ENCODE data around the gene PLLP.

PLLP gene

GRCh38 chr16:57284209-57284951 is at the start of gene PLLP:
PLLP (minus strand) TSS chr16:57284672; CDS start chr16:57284540, 132 bp downstream.
- DNase-seq (ENCODE audit: low read depth, low spot score), result no peak

GRCh38 chr16:57333402-57333801 is 48.9 kb upstream of the PLLP start:
- DNase-seq (ENCODE audit: low read depth, low spot score), result no peak

GRCh38 chr16:57331355-57331754 is 46.9 kb upstream of the PLLP start:
- no peak for DNase-seq (ENCODE audit: low read depth, low spot score)

GRCh38 chr16:57329718-57330327 is 45.4 kb upstream of the PLLP start:
- no peak for DNase-seq (ENCODE audit: low read depth, low spot score)

- no peak for DNase-seq (ENCODE audit: low read depth, low spot score)
Observed at GRCh38 chr16:57325458-57325857, 41.0 kb upstream of the PLLP start.

- no peak for DNase-seq (ENCODE audit: low read depth, low spot score)
Observed at GRCh38 chr16:57324749-57325148, 40.3 kb upstream of the PLLP start.

- no peak for DNase-seq (ENCODE audit: low read depth, low spot score)
Observed at GRCh38 chr16:57319646-57320045, 35.2 kb upstream of the PLLP start.

GRCh38 chr16:57318240-57318970 is 33.9 kb upstream of the PLLP start:
- no peak for DNase-seq (ENCODE audit: low read depth, low spot score)

- no peak for DNase-seq (ENCODE audit: low read depth, low spot score)
Observed at GRCh38 chr16:57316390-57317017, 32.0 kb upstream of the PLLP start.

GRCh38 chr16:57315416-57315815 is 30.9 kb upstream of the PLLP start:
- no peak for DNase-seq (ENCODE audit: low read depth, low spot score)

- no peak for DNase-seq (ENCODE audit: low read depth, low spot score)
Observed at GRCh38 chr16:57314161-57314785, 29.8 kb upstream of the PLLP start.

GRCh38 chr16:57313509-57313908 is 29.0 kb upstream of the PLLP start:
- no peak for DNase-seq (ENCODE audit: low read depth, low spot score)

GRCh38 chr16:57310801-57311200 is 26.3 kb upstream of the PLLP start:
- DNase-seq (ENCODE audit: low read depth, low spot score), result no peak

GRCh38 chr16:57308041-57308440 is 23.6 kb upstream of the PLLP start:
- DNase-seq (ENCODE audit: low read depth, low spot score), result no peak

- no peak for DNase-seq (ENCODE audit: low read depth, low spot score)
Observed at GRCh38 chr16:57307365-57307764, 22.9 kb upstream of the PLLP start.

- no peak for DNase-seq (ENCODE audit: low read depth, low spot score)
Observed at GRCh38 chr16:57306676-57307341, 22.3 kb upstream of the PLLP start.

GRCh38 chr16:57305159-57305811 is 20.8 kb upstream of the PLLP start:
- DNase-seq (ENCODE audit: low read depth, low spot score), result no peak

GRCh38 chr16:57304169-57305061 is 19.9 kb upstream of the PLLP start:
- DNase-seq (ENCODE audit: low read depth, low spot score), result no peak

- DNase-seq (ENCODE audit: low read depth, low spot score), result no peak
Observed at GRCh38 chr16:57303910-57304168, 19.4 kb upstream of the PLLP start.

Data from activated naive CD8-positive, alpha-beta T cell treated with anti-CD3 and anti-CD28 coated beads, Interleukin-2, amount 50 U/mL, for 16 hours (primary cell).